ENCODE measurements around the gene RARG.

The RARG gene

DNA sequence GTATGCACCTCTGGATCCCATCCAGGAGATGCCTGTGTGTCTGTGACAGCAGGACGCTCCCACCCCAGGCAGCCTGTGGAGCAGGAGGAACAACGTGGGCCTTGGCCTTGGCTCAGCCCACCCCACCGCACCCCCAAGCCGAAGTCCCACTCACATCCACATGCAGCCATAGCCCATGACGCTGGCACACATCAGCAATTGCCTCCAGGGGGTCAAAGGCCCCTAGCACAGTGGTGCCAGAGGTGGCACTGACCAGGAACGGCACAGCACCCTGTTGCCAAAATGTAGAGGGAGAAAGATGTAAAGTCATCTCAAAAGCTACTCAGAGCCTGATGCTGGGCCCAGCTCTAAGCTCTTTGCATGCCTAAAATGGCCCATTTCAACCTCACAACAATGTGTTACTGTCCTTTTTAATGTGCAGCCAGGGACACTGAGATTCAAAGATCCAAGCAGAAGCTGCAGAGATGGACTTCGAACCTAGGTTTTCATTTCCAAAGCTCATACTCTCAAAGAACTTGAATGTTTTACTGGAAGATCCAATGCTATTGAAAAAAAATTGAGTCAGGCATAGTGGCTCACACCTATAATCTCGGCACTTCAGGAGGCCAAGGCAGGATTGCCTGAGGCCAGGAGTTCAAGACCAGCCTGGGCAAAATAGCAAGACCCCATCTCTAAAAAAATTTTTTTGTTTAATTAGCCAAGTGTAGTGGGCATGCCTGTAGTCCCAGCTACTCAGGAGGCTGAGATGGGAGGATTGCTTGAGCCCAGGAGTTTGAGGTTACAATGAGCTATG, 70.7 kb downstream of the RARG start:
- no peak for DNase-seq

DNA sequence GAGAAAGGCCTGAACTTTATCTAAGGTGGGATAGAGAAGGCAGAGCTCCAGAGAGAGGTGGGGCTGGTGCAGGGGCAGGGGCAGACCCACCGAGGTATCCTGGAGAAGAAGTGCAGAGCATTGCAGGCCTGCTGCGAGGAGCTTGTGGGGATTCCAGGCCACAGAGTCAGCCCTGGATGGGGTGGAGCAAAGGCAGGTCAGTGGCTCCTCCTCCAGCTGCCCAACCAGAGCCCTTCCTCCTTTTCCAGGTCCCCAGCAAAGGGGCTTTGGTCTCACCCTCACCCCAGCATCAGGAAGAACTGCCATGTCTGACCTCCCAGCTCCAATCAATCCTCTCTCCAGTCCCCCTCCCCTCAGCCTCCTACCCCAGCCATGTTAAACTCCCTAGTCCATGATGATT, 71.3 kb downstream of the RARG start:
- no peak for DNase-seq
